SK-N-SH (cell line): Measurements from ENCODE around the gene SLC10A6. TPM values are rescaled to one million over a fixed set of nuclear protein-coding genes. Genes with fewer than 3 reads are reported as not detected.

Experiments
- CTCF ChIA-PET: fragments of 300-600, 350-600 bp; formaldehyde crosslinking; extraction: SDS; loops from one replicate; lab custom pipeline; 2021; lab: Yijun Ruan, JAX
- POLR2A ChIA-PET: fragments of 350-600 bp; sonication (Branson Sonifier 250); formaldehyde crosslinking; extraction: SDS; loops from one replicate; lab custom pipeline; 2020; ENCODE audit warnings: antibody characterized with exemption, inconsistent platforms; lab: Yijun Ruan, JAX
- DNase-seq: peaks from one replicate; pipeline ENCODE4 v3.0.0; 2012
- H2AFZ ChIP-seq: fragments of 200-600 bp; sonication (generic); 2 replicates; pipeline ENCODE4 v1.8.1; 2016; ENCODE audit warnings: antibody characterized with exemption, mild to moderate bottlenecking, low read depth
- H3F3A ChIP-seq: fragments of 200-600 bp; sonication (generic); replicated peaks from 2 replicates; pipeline ENCODE3; 2016; ENCODE audit warnings: antibody characterized with exemption, mild to moderate bottlenecking; ENCODE audit not compliant: insufficient read depth
- H3K27ac ChIP-seq, 2 experiments: fragments of 200-500 bp in 1 of 2; fragments of 200-600 bp in 1 of 2; sonication (Bioruptor generic) in 1 of 2; sonication (generic), shearing (Covaris generic) in 1 of 2; 2 replicates each; pipeline versions ENCODE4 v1.5.1 to v1.6.1; 2014 to 2016; ENCODE audit warnings: low read depth in 2 of 2, inconsistent platforms in 1 of 2, low read length in 1 of 2, mild to moderate bottlenecking in 1 of 2, mixed read lengths in 1 of 2
- H3K27me3 ChIP-seq: fragments of 200-600 bp; sonication (generic), shearing (Covaris generic); 2 replicates; pipeline ENCODE4 v1.6.1; 2016; ENCODE audit warnings: mixed run types; ENCODE audit not compliant: insufficient read depth
- H3K36me3 ChIP-seq, 2 experiments: fragments of 200-500 bp in 1 of 2; fragments of 200-600 bp in 1 of 2; sonication (Bioruptor generic) in 1 of 2; sonication (generic) in 1 of 2; replicated peaks in 1 of 2; 2 replicates each; pipeline versions ENCODE3 to v1.5.1; 2014 to 2016; ENCODE audit warnings: low read length in 1 of 2, mild to moderate bottlenecking in 1 of 2; ENCODE audit not compliant: insufficient read depth in 2 of 2, control insufficient read depth in 1 of 2
- H3K4me1 ChIP-seq, 2 experiments: fragments of 200-500 bp in 1 of 2; fragments of 200-600 bp in 1 of 2; sonication (Bioruptor generic) in 1 of 2; sonication (generic), shearing (Covaris generic) in 1 of 2; 2 replicates each; pipeline versions ENCODE4 v1.5.1 to v1.6.1; 2014 to 2016; ENCODE audit warnings: low read depth in 1 of 2, low read length in 1 of 2, mixed run types in 1 of 2; ENCODE audit not compliant: insufficient read depth in 2 of 2, control insufficient read depth in 1 of 2
- H3K4me2 ChIP-seq: fragments of 200-600 bp; sonication (generic), shearing (Covaris generic); 2 replicates; pipeline ENCODE4 v1.6.1; 2017; ENCODE audit warnings: mixed run types
- H3K4me3 ChIP-seq, 2 experiments: fragments of 200-500 bp in 1 of 2; fragments of 200-600 bp in 1 of 2; sonication (Bioruptor generic) in 1 of 2; sonication (generic), shearing (Covaris generic) in 1 of 2; 2 replicates each; pipeline versions ENCODE4 v1.5.1 to v1.8.1; 2014 to 2016; ENCODE audit warnings: low read depth in 2 of 2, inconsistent platforms in 1 of 2, low read length in 1 of 2, mild to moderate bottlenecking in 1 of 2, mixed read lengths in 1 of 2, moderate library complexity in 1 of 2
- H3K79me2 ChIP-seq: fragments of 200-600 bp; sonication (generic); 2 replicates; pipeline ENCODE4 v1.8.1; 2017; ENCODE audit warnings: mild to moderate bottlenecking; ENCODE audit not compliant: insufficient read depth
- H3K9ac ChIP-seq: fragments of 200-600 bp; sonication (generic); 2 replicates; pipeline ENCODE4 v1.6.1; 2017; ENCODE audit warnings: mixed run types
- H3K9me2 ChIP-seq: fragments of 200-600 bp; sonication (generic); 2 replicates; pipeline ENCODE4 v1.6.1; 2017; ENCODE audit warnings: mixed run types
- H3K9me3 ChIP-seq: fragments of 200-600 bp; sonication (generic); 2 replicates; pipeline ENCODE4 v1.6.1; 2017; ENCODE audit warnings: mixed run types, mild to moderate bottlenecking, moderate library complexity
- H4K20me1 ChIP-seq: fragments of 200-600 bp; sonication (generic); 2 replicates; pipeline ENCODE4 v1.6.1; 2017; ENCODE audit warnings: mild to moderate bottlenecking, mixed run types; ENCODE audit not compliant: insufficient read depth
- CHD2 ChIP-seq: fragments of 150-350 bp; IDR thresholded peaks from 2 replicates; pipeline ENCODE4 v1.6.1; 2018; ENCODE audit warnings: low read length; ENCODE audit not compliant: partially characterized antibody
- EP300 ChIP-seq, 2 experiments: IDR thresholded peaks; 2 replicates each; pipeline versions ENCODE4 v1.4.0 to v1.6.1; 2012; ENCODE audit warnings: borderline replicate concordance in 1 of 2, low read depth in 1 of 2, low read length in 1 of 2
- FOSL2 ChIP-seq: IDR thresholded peaks from 2 replicates; pipeline ENCODE4 v1.4.0; 2012; ENCODE audit warnings: low read depth, mild to moderate bottlenecking, moderate library complexity, borderline replicate concordance
- FOXJ3 ChIP-seq: sonication (generic); formaldehyde crosslinking; IDR thresholded peaks from 2 replicates; pipeline ENCODE4 v1.5.1; 2020; ENCODE audit warnings: mild to moderate bottlenecking, missing genetic modification reagents
- GABPA ChIP-seq: IDR thresholded peaks from 2 replicates; pipeline ENCODE4 v1.4.0; 2012; ENCODE audit warnings: low read depth, mild to moderate bottlenecking
- GATA2 ChIP-seq: sonication (generic); formaldehyde crosslinking; IDR thresholded peaks from 2 replicates; pipeline ENCODE4 v1.5.0; 2020; ENCODE audit warnings: mild to moderate bottlenecking, missing genetic modification reagents
- JUND ChIP-seq: IDR thresholded peaks from 2 replicates; pipeline ENCODE4 v1.4.0; 2012
- MEF2A ChIP-seq: IDR thresholded peaks from 2 replicates; pipeline ENCODE4 v1.4.0; 2012; ENCODE audit warnings: low read depth, borderline replicate concordance
- MXI1 ChIP-seq: IDR thresholded peaks from 2 replicates; pipeline ENCODE4 v1.6.1; 2012; ENCODE audit warnings: mild to moderate bottlenecking, low read depth, low read length, improper control_type of control experiment
- NFIC ChIP-seq: IDR thresholded peaks from 2 replicates; pipeline ENCODE4 v1.4.0; 2012; ENCODE audit warnings: borderline replicate concordance
- POLR2AphosphoS5 ChIP-seq: IDR thresholded peaks from 2 replicates; pipeline ENCODE4 v1.6.1; 2012; ENCODE audit warnings: low read depth, low read length
- RFX5 ChIP-seq: IDR thresholded peaks from 2 replicates; pipeline ENCODE4 v1.6.1; 2012; ENCODE audit warnings: mild to moderate bottlenecking, improper control_type of control experiment, low read length
- SIN3A ChIP-seq: IDR thresholded peaks from 2 replicates; pipeline ENCODE4 v1.6.1; 2012; ENCODE audit warnings: low read depth, mild to moderate bottlenecking, low read length, moderate library complexity, borderline replicate concordance
- USF1 ChIP-seq: IDR thresholded peaks from 2 replicates; pipeline ENCODE4 v1.4.0; 2012; ENCODE audit warnings: low read depth, borderline replicate concordance
- YY1 ChIP-seq: IDR thresholded peaks from 2 replicates; pipeline ENCODE4 v1.4.0; 2012; ENCODE audit warnings: low read depth, mild to moderate bottlenecking
- WGBS: methylation state at CpG from one replicate; pipeline ENCODE4 v1.1.6; 2017; ENCODE audit warnings: low lambda C conversion rate; 5-methylcytosine and 5-hydroxymethylcytosine counted together
- polyA plus RNA-seq, 3 experiments: library from polyadenylated mRNA; depleted of rRNA; stranded (reverse); fragments of >200 nt; gene quantifications; 2 replicates each; pipeline ENCODE4 v1.2.3, GENCODE V29; 2012
- TF ChIP-seq, protein P1 (sequence below): fragments of 200-600 bp; sonication (generic); IDR thresholded peaks from 2 replicates; pipeline ENCODE4 v1.6.1; 2017; ENCODE audit warnings: antibody characterized with exemption, mild to moderate bottlenecking, moderate library complexity
- TF ChIP-seq, protein P2 (sequence below): fragments of 150-350 bp; IDR thresholded peaks from 2 replicates; pipeline ENCODE4 v1.6.1; 2017; ENCODE audit warnings: antibody characterized with exemption, low read length, low read depth, borderline replicate concordance
- TF ChIP-seq, protein P3 (sequence below): IDR thresholded peaks from 2 replicates; pipeline ENCODE4 v1.6.1; 2012; ENCODE audit warnings: mild to moderate bottlenecking, low read depth, low read length, moderate library complexity

Gene SLC10A6
- polyA plus RNA-seq, 1 of the 3 experiments (the other 2 are of a cell fraction): not detected

DNA sequence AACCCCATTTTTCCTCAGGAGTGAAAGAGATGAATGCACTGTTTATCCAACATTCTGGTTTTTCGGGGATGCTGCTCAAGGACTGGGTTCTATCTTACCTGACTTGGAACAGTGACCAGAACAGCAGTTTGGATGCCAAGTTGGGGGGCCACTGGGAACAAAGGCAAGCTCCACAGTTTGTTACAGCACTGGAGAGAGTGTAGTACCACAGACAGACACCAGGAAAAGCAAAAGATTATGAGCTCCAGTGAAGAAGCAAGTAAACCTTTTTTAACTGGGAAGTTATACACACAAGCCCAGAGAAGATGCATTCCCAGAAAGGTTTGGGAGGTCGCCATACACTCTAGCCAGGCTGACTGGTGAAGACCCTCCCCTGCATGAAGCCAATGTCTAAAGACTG is 29.5 kb upstream of the SLC10A6 start:
- TF ChIP-seq JUND (no peak), SIN3A (no peak), USF1 (no peak), GATA2 (CRISPR knock-in tag) (no peak), YY1 (no peak), RFX5 (no peak), MXI1 (no peak), NFIC (no peak), CHD2 (no peak), GABPA (no peak), POLR2AphosphoS5 (no peak), FOSL2 (no peak), FOXJ3 (no peak), EP300 (IDR thresholded peaks at IDR 0.05; ENCODE audit: borderline replicate concordance in 1 of 2, low read depth in 1 of 2, low read length in 1 of 2) (no peak), MEF2A (no peak)
- TF ChIP-seq, protein P1, sequence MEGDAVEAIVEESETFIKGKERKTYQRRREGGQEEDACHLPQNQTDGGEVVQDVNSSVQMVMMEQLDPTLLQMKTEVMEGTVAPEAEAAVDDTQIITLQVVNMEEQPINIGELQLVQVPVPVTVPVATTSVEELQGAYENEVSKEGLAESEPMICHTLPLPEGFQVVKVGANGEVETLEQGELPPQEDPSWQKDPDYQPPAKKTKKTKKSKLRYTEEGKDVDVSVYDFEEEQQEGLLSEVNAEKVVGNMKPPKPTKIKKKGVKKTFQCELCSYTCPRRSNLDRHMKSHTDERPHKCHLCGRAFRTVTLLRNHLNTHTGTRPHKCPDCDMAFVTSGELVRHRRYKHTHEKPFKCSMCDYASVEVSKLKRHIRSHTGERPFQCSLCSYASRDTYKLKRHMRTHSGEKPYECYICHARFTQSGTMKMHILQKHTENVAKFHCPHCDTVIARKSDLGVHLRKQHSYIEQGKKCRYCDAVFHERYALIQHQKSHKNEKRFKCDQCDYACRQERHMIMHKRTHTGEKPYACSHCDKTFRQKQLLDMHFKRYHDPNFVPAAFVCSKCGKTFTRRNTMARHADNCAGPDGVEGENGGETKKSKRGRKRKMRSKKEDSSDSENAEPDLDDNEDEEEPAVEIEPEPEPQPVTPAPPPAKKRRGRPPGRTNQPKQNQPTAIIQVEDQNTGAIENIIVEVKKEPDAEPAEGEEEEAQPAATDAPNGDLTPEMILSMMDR: no peak
- Histone ChIP-seq H3K4me1 (no peaks in the 10 kb centered on the region), H3K9me2 (no peaks in the 10 kb centered on the region), H3K4me3 (no peak overlapping the region), H3K79me2 (no peaks in the 10 kb centered on the region), H3K27ac (no peak overlapping the region), H3F3A (no peaks in the 10 kb centered on the region), H3K9ac (no peak overlapping the region), H3K4me2 (no peak overlapping the region), H3K27me3 (no peaks in the 10 kb centered on the region), H3K36me3 (no peaks in the 10 kb centered on the region), H3K9me3 (peaks cover 11% of the 10 kb centered on the region), H2AFZ (no peak overlapping the region), H4K20me1 (no peaks in the 10 kb centered on the region)
- POLR2A ChIA-PET: no interaction called here
- 43% methylated on average over 2 of the region's 2 CpGs for WGBS
- CTCF ChIA-PET: no interaction called here
- no peak for DNase-seq

- 74% methylated on average over 4 of the region's 4 CpGs for WGBS
- no peaks in the 10 kb centered on the region for H4K20me1 ChIP-seq
- H3F3A ChIP-seq: no peaks in the 10 kb centered on the region
- no peaks in the 10 kb centered on the region for H3K4me1 ChIP-seq
- ChIA-PET CTCF (no interaction called here), POLR2A (no interaction called here)
- H3K9me3 ChIP-seq: peaks cover 11% of the 10 kb centered on the region
- H2AFZ ChIP-seq: 0 out of 2 replicates have a peak overlapping the region, but pooled peaks have one; percentile 14
- H3K27ac ChIP-seq: no peak overlapping the region
- H3K4me3 ChIP-seq: no peak overlapping the region
- DNase-seq: no peak
- no peaks in the 10 kb centered on the region for H3K9me2 ChIP-seq
- no peaks in the 10 kb centered on the region for H3K79me2 ChIP-seq
- H3K9ac ChIP-seq: no peak overlapping the region
- no peaks in the 10 kb centered on the region for H3K36me3 ChIP-seq
- no peak overlapping the region for H3K4me2 ChIP-seq
- no peaks in the 10 kb centered on the region for H3K27me3 ChIP-seq
- TF ChIP-seq, protein P2, sequence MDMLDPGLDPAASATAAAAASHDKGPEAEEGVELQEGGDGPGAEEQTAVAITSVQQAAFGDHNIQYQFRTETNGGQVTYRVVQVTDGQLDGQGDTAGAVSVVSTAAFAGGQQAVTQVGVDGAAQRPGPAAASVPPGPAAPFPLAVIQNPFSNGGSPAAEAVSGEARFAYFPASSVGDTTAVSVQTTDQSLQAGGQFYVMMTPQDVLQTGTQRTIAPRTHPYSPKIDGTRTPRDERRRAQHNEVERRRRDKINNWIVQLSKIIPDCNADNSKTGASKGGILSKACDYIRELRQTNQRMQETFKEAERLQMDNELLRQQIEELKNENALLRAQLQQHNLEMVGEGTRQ: no peak
- no peak for TF ChIP-seq FOSL2
- TF ChIP-seq GATA2 (CRISPR knock-in tag): no peak
- TF ChIP-seq, protein P3, sequence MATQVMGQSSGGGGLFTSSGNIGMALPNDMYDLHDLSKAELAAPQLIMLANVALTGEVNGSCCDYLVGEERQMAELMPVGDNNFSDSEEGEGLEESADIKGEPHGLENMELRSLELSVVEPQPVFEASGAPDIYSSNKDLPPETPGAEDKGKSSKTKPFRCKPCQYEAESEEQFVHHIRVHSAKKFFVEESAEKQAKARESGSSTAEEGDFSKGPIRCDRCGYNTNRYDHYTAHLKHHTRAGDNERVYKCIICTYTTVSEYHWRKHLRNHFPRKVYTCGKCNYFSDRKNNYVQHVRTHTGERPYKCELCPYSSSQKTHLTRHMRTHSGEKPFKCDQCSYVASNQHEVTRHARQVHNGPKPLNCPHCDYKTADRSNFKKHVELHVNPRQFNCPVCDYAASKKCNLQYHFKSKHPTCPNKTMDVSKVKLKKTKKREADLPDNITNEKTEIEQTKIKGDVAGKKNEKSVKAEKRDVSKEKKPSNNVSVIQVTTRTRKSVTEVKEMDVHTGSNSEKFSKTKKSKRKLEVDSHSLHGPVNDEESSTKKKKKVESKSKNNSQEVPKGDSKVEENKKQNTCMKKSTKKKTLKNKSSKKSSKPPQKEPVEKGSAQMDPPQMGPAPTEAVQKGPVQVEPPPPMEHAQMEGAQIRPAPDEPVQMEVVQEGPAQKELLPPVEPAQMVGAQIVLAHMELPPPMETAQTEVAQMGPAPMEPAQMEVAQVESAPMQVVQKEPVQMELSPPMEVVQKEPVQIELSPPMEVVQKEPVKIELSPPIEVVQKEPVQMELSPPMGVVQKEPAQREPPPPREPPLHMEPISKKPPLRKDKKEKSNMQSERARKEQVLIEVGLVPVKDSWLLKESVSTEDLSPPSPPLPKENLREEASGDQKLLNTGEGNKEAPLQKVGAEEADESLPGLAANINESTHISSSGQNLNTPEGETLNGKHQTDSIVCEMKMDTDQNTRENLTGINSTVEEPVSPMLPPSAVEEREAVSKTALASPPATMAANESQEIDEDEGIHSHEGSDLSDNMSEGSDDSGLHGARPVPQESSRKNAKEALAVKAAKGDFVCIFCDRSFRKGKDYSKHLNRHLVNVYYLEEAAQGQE: no peak
- TF ChIP-seq, protein P1: no peak
These were observed 27.9 kb upstream of the SLC10A6 start for GRCh38 chr4:86876894-86877685.
